Measurements from ENCODE around the gene NDUFB3. TPM values are rescaled to one million over a fixed set of nuclear protein-coding genes. Genes with fewer than 3 reads are reported as not detected.

NDUFB3 gene
- total RNA-seq, 1 donor from 2014 or later: 50.7 TPM

- TF ChIP-seq, protein P1, sequence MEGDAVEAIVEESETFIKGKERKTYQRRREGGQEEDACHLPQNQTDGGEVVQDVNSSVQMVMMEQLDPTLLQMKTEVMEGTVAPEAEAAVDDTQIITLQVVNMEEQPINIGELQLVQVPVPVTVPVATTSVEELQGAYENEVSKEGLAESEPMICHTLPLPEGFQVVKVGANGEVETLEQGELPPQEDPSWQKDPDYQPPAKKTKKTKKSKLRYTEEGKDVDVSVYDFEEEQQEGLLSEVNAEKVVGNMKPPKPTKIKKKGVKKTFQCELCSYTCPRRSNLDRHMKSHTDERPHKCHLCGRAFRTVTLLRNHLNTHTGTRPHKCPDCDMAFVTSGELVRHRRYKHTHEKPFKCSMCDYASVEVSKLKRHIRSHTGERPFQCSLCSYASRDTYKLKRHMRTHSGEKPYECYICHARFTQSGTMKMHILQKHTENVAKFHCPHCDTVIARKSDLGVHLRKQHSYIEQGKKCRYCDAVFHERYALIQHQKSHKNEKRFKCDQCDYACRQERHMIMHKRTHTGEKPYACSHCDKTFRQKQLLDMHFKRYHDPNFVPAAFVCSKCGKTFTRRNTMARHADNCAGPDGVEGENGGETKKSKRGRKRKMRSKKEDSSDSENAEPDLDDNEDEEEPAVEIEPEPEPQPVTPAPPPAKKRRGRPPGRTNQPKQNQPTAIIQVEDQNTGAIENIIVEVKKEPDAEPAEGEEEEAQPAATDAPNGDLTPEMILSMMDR (IDR thresholded peaks at IDR 0.05; ENCODE audit: unreplicated experiment): no peak
- H3K4me1 Mint-ChIP-seq: peaks cover 18% of the 10 kb centered on the region
- H3K27me3 Mint-ChIP-seq (ENCODE audit: low read depth): no peaks in the 10 kb centered on the region
- H3K9me3 Mint-ChIP-seq: no peaks in the 10 kb centered on the region
- no peak overlapping the region for H3K4me3 Mint-ChIP-seq
- DNase-seq (ENCODE audit: low spot score in 2 of 2, unreplicated experiment in 2 of 2): no peak
- H3K36me3 Mint-ChIP-seq: peaks cover 3% of the 10 kb centered on the region
- no peak overlapping the region for H3K27ac Mint-ChIP-seq
These were observed 3.2 kb downstream of the NDUFB3 start for GRCh38 chr2:201074996-201075395.

- Mint-ChIP-seq H3K9me3 (no peaks in the 10 kb centered on the region), H3K27ac (no peak overlapping the region), H3K4me1 (no peaks in the 10 kb centered on the region), H3K36me3 (peaks cover 26% of the 10 kb centered on the region), H3K4me3 (no peak overlapping the region), H3K27me3 (ENCODE audit: low read depth) (no peaks in the 10 kb centered on the region)
- DNase-seq (ENCODE audit: low spot score in 2 of 2, unreplicated experiment in 2 of 2): no peak
- TF ChIP-seq, protein P1 (IDR thresholded peaks at IDR 0.05; ENCODE audit: unreplicated experiment): no peak
These were observed 13.1 kb downstream of the NDUFB3 start for GRCh38 chr2:201084863-201085262.

DNA sequence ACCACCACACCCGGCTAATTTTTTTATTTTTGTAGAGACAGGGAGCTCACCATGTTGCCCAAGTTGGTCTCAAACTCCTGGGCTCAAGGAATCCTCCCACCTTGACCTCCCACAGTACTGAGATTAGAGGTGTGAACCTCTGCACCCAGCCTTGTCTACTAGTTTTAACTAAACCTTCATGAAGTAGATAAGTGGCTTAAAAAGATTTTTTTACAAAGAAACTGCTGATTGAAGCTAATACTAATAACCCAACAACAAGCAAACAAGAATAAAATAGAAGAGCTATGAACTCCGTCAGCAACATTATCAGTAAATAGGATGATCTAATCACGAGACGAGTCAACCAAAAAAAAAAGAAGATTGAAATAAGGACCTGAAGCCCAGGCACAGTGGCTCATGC is 18.8 kb downstream of the NDUFB3 start:
- TF ChIP-seq, protein P1 (IDR thresholded peaks at IDR 0.05; ENCODE audit: unreplicated experiment): no peak
- H3K27ac Mint-ChIP-seq: no peak overlapping the region

DNA sequence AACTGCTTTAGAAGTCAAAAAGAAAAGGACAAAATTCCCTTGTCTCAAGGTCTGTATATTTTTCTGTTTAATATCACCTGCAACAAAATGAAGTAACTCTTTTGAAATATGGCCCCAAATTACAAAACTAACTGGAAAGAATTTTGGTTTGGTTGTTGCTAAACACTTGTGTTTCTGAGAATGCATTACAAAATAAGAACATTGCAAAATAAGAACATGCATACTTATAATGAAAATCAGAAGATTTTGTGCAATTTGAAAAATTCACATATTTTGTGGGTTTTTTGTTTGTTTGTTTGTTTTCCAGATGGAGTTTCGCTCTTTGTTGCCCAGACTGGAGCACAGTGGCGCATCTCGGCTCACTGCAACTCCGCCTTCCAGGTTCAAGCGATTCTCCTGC is 21.8 kb downstream of the NDUFB3 start:
- TF ChIP-seq, protein P1 (IDR thresholded peaks at IDR 0.05; ENCODE audit: unreplicated experiment): no peak
- no peak overlapping the region for H3K27ac Mint-ChIP-seq
- H3K36me3 Mint-ChIP-seq: peaks cover 7% of the 10 kb centered on the region
- H3K27me3 Mint-ChIP-seq (ENCODE audit: low read depth): no peaks in the 10 kb centered on the region
- H3K4me1 Mint-ChIP-seq: no peaks in the 10 kb centered on the region
- no peaks in the 10 kb centered on the region for H3K9me3 Mint-ChIP-seq
- no peak for DNase-seq (ENCODE audit: low spot score in 2 of 2, unreplicated experiment in 2 of 2)
- H3K4me3 Mint-ChIP-seq: no peak overlapping the region

More for the DNA sequence above, 18.8 kb downstream of the NDUFB3 start:
- H3K36me3 Mint-ChIP-seq: peaks cover 20% of the 10 kb centered on the region
- H3K9me3 Mint-ChIP-seq: no peaks in the 10 kb centered on the region
- H3K27me3 Mint-ChIP-seq (ENCODE audit: low read depth): no peaks in the 10 kb centered on the region
- H3K4me1 Mint-ChIP-seq: no peaks in the 10 kb centered on the region
- no peak for DNase-seq (ENCODE audit: low spot score in 2 of 2, unreplicated experiment in 2 of 2)
- H3K4me3 Mint-ChIP-seq: no peak overlapping the region

- Mint-ChIP-seq H3K4me3 (no peak overlapping the region), H3K9me3 (no peaks in the 10 kb centered on the region), H3K36me3 (no peaks in the 10 kb centered on the region), H3K27me3 (ENCODE audit: low read depth) (no peaks in the 10 kb centered on the region), H3K4me1 (no peaks in the 10 kb centered on the region), H3K27ac (no peak overlapping the region)
- DNase-seq (ENCODE audit: low spot score in 2 of 2, unreplicated experiment in 2 of 2): no peak
- TF ChIP-seq, protein P1 (IDR thresholded peaks at IDR 0.05; ENCODE audit: unreplicated experiment): no peak
These were observed 28.7 kb downstream of the NDUFB3 start for GRCh38 chr2:201100497-201100896.

DNA sequence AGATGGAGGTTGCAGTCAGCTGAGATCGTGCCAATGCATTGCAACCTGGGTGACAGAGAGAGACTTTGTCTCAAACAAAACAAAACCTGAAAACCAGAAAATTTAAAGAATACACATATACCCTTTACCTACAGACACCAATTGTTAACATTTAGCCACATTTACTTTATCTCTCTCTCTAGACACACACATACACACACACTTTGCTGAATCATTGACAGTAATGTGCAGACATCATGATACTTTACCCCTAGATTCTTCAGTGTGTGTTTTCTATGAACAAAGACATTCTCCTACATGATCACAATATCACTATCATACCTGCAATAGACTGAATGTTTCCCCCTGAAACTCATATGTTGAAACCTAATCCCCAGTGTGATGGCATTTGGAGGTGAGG is 34.0 kb downstream of the NDUFB3 start:
- no peak overlapping the region for H3K27ac Mint-ChIP-seq

More for the DNA sequence above, 34.0 kb downstream of the NDUFB3 start:
- Mint-ChIP-seq H3K4me3 (no peak overlapping the region), H3K4me1 (no peaks in the 10 kb centered on the region), H3K36me3 (no peaks in the 10 kb centered on the region), H3K27me3 (ENCODE audit: low read depth) (peaks cover 2% of the 10 kb centered on the region), H3K9me3 (peaks cover 4% of the 10 kb centered on the region)
- no peak for DNase-seq (ENCODE audit: low spot score in 2 of 2, unreplicated experiment in 2 of 2)
- TF ChIP-seq, protein P1 (IDR thresholded peaks at IDR 0.05; ENCODE audit: unreplicated experiment): no peak

Measured in mesothelial cell of epicardium (in vitro differentiated cells).